Fibroblast of skin of abdomen (primary cell): ENCODE data around the gene NIM1K.
"Not testable (repeated sequence)": the region's sequence is repeated elsewhere in the genome, so short reads cannot be mapped to it uniquely, and the experiment has no call there.

Source experiments
- DNase-seq: peaks from one replicate; pipeline ENCODE4 v3.0.0-alpha.2; 2013

The NIM1K gene

DNA sequence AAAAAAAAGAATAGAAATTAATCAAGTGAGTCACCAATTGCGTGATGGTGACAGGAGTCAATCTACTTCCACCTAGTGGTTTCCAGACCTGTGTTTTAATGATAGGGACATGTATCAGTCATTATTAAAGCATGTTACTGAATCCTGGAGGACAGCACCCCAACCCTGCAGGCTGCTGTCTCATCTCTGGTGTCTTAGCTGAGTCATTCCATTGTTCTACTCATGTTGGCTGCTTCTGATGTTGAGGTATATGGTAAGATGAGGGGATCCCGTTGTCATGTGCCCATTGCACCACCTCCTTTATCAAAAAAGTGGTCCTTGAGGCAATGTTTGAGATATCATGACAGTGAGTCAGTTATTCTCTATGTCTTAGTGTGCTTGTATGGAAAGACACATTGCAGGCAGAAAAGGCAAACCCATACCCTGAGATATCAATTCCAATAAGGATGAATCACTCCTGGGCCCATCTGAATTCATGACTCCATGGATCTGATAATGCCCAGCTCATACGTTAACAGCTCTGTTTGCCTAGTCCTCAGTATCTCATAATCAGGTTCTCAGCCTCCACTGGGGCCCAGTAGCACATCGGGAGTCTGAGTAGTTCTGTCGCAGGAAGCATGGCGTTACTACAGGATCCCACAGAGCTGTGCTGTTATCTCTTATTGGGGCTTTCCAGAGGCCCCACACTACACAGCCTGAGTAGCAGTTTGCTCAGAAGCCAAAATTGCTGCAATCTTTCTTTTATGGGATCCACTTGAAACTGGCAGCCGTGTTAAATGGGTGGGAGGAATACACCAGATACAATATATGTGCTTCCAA is 90.0 kb downstream of the NIM1K start:
- peak; percentile 16 for DNase-seq

DNA sequence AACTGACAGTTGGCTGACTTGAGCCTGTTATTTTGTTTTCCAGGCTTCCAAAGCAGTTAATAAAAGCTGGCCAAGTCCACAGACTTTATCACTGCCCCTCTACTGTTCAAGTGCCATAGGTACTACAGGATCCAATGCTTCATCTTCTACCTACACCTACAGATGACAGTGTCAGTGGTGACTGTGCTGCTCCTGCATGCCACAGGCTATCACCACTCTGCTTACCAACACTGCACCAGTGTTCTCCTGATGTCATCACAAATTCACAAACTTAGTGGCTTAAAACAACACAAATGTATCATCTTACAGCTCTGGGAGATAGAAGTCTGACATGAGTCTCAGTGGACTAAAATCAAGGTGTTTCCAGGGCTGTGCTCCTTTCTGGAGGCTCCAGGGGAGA is 94.6 kb downstream of the NIM1K start:
- no peak for DNase-seq

DNA sequence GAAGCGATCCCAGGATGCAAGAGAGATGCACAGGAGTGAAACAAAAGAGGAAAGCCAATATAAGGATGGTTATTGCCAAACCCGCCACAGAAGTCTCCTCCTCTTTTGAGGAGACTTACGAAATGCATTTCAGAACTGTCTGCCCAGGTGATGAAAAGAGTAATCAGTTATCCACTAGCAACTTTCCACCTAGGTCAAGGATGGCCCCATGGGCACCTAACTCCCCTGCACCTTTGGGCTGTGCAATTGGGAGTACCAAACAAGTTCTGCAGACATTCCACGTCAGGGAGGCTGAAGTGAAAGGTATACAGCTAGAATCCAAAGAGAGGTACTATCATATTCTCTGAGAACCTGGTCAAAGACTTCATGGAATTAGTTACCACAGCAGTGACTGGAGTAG is 95.5 kb downstream of the NIM1K start:
- no peak for DNase-seq

DNA sequence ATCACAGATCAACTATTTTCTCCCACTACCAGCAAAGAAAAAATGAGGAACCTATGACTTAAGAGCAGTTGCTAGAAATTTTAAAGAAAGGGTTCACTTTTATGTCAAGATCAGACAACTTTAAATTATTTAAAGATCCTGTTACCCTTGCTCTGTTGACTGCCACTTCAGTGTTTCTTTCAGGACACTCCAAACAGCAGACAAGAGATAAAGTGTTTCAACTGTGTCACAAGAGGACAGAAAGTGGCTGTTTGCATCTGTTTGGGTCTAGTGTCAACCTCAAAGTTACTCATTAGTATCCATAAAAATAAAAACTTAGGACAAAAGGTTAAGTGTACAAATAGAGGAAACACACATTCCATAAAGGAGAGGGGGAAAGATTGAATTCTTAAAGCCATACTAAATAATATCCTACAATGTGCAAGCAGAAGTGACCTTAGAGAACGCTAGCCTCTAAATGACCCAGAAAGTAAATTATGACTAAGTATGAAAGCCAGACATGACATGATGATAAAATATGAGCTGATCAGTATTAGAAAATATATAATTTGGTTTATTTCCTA is 96.3 kb downstream of the NIM1K start:
- DNase-seq = no peak

DNA sequence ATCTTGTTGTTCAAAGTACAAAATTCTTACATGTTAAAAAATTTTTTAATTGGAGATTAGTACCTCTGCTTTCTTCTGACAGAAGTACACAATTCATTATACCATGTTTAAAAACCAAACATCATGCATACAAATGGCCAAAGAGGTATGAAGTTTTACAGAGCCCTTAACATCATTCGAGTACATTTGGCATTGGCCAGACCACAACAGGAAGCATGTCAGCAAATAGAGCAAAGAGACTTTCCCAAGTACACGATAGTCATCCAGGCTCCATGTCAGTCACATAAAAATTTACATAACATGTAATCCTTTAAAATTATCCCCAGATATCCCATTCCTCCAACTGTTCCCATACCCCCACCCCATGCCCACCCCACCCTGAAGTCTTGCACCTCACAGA is 98.7 kb downstream of the NIM1K start:
- no peak for DNase-seq

DNA sequence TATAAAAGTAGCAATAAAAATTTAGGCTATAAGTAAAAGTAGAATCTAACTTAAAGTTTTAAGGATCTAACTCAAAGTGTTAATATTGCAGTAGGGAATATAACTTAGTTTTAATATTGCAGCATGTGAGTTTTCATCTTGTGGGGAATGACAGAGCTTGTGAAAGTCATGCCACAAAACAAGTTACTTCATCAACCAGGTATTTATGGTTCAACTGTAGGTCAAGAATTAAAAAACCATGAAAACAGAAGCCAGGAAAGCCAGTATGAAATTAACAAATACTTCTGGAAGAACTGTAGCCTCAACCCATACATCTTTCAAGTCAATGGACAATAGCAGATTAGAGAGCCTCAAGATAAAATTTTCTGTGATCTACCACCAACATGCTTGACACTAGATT is 102.2 kb downstream of the NIM1K start:
- DNase-seq = peak; percentile 54

DNA sequence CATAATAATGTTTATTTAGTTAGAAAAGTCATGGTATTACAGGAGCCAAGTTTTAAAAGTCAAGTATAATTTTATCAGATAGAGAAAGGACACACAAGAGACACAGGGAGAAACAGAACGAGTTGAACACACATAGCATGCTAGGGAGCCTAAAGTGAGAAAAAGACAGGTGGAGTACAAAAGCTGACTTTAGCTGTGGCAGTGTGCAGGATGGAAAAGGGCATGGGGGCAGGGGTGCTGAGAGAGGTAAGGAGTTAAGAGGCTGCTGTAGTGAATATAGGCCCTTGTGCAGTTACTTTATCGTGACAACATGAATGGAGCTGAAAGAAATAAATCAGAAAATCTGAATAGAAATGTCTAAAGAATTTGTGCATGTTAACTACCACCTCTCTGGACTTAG is 103.2 kb downstream of the NIM1K start:
- DNase-seq = no peak

DNA sequence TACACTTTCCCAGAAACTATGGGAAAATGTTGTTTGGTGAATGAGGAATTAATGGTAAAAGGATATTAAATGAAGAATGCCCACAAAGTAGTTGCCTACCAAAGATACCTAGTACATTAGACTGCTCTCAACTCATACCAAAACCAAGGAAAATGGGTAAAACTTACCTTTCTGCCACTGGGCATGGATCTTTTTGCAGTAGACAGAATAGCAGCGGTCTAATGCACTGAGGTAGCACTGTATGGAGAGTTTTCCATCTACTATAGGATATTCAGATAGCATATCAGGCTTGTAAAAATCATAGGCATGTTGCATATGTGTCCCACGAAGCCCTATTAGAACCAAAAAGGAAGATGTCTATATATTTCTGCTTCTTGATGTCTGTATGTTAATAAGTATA is 104.8 kb downstream of the NIM1K start:
- DNase-seq = no peak

DNA sequence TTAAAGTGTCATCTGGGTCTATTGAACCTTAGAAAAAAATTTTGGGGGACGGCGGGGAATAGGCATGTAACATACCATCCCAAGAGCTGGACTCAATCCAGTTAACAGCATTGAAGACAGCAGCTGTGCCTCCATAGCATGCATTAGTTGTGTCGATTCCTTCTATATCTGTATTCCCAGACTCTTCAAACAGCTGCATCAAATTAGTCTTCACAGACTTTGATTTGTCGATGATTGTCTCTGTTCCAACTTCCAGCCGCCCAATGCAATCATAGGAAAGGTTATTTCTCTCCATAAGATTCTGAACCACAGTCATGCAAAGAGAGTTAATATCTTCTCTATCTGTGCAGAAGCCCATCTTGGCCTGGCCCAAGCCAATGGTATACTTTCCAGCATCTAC is 106.4 kb downstream of the NIM1K start:
- peak; percentile 45 for DNase-seq

DNA sequence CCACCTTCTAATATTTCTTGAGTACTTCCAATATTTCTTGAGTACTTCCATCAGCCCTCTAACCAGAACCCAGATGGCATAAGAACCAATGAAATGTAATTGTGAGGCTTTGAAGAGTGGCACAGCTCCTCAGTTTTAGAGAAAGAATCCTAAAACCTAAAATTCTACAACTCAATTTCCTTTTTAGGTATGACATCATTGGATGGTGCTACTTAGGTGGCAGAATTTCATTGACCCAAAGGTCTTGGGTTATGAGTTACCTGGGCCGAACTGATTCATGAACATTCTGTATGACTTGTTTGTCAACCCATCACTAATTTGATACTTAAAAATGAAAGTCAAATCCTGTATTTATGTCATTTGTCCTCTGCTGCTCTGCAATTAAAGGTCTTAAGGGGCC is 108.1 kb downstream of the NIM1K start:
- no peak for DNase-seq

DNA sequence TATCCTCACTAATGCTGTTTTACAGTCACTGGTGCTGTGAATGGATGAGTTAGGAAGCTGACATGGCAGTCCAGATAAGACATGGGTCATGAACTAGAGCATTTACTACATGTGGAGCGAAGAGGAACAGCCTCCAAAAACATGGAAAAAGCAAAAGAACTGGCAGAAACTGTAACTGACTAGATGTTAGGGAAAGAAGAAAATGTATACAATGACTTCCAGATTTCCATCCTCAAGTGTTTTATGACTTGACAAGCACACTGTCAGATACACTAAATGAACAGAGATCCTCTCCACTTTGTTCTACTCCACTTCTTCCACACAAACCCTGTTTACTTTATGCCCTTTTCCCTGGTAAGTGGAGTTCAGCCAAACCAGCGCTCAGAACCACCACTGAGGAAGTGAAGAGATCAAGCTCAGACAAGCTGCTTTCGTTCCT is 109.6 kb downstream of the NIM1K start:
- DNase-seq = no peak

DNA sequence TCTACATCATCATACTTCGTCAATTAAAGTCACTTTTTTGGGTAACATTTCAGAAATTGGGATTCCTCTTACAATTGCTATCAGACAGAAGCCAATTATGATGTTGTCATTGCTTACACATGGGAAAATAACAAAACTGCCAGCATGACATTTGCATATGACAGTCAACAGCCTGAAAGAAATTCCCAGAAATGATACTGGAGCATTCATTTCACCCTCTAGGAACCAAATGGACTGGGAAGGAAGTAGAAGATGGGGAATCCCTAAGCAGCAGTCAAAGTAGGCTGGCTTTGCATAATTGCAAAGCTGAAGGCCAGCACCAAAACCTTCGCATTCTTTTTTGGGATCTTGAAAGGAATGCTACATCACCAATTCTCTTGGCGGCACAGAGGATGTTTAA is 110.5 kb downstream of the NIM1K start:
- no peak for DNase-seq

DNA sequence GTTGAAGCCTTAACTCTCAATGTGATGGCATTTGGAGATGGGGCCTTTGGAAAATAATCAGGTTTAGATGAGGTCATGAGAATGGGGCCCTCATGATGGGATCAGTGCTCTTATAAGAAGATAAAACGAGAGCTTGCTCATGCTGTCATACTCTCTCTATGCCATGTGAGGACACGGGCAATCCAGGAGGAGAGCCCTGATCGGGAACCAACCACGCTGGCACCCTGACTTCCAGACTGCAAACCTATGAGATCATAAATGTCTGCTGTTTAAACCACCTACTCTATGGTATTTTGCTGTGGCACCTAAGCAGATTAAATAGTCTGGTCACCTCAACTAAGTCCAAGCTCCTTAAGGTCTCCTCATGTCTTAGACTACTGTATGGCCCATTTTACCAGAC is 111.2 kb downstream of the NIM1K start:
- DNase-seq = no peak

DNA sequence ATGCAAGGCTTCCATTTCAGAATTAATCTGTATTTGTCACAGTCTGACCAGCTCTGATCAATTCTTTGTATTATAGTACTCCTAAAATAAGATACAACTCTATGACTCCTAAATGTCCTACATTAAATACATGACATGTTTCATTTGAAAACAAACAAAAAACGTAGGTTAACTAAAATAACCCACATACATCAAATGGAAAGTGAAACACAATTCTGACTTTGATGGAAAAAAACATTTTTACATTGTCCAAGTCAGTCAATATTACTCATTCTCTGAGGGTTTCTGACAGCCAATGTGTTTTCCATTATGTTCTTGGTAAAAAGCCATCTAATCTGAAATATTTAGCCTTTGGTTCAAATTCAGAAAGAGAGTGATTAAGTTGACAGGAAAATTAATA is 112.5 kb downstream of the NIM1K start:
- peak; percentile 52 for DNase-seq

DNA sequence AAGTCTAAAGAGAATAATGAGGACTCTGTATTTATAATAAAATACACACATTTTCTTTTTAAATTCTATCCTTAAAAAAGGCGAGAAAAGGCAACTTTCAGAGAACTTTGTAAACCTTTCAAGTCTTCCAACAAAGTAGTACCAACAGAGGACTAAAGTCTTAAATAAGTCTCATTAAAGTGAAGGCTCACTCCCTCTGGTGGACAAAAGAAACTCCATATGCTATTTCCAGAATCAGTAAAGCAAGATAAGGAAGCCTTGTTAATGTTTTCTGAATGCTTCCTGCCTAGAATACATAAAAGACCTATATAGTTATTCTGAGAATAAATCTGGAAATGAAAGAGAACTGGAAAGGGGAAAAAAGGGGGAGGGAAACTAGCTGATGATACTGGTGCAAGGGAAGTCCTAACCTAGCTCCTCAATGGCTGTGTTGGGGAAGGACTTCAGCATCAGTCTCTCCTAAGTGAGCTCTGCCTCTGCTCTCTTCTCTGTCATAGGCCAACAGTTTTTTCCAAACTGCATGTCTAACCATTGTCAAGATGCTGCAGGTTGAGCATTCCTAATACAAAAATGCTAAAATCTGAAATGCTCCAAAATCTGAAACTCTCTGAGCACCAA is 114.0 kb downstream of the NIM1K start:
- DNase-seq = peak; percentile 60

DNA sequence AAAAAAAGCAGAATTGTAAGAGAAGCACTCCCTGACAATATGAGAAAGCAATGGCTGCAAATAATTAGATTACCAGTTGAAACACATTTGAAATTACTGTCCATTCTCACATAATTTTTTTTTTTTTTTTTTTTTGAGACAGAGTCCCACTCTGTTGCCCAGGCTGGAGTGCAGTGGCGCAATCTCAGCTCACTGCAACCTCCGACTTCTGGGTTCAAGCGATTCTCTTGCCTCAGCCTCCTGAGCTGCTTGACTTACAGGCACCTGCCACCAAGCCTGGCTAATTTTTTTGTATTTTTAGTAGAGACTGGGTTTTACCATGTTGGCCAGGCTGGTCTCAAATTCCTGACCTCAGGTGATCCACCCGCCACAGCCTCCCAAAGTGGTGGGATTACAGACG is 114.9 kb downstream of the NIM1K start:
- not testable (repeated sequence) for DNase-seq

DNA sequence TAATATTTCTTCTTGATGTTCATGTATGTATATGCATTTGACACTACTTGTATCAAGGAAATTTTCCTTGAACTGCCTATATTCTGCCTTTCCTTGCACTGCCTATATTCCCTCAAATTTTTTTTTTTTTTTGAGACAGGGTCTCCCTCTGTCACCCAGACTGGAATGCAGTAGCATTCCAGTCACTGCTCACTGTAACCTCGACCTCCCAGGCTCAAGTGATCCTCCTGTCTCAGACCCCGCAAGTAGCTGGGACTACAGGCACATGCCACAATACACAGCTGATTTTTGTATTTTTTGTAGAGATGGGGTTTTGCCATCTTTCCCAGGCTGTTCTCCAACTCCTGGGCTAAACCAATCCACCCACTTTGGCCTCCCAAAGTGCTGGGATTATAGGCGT is 117.1 kb downstream of the NIM1K start:
- DNase-seq = no peak

DNA sequence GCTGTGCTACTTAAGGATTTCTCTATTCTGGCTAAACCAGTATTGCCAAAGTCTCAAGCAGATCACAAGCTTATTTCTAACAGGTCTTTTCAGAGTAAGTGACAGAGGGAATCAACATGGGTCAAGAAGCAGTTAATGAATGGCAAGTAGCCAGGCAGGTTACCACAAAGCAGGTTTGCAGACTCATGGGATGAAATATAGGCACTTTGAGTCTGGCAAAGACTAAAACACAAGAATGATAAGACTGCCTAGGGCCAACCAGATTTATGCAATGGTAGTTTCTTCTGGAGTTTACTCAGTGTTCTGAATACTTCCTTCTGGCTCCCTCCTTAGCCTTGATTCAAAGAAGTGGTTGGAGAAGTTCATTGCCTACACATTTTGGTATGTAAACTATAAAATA is 117.6 kb downstream of the NIM1K start:
- DNase-seq = no peak

DNA sequence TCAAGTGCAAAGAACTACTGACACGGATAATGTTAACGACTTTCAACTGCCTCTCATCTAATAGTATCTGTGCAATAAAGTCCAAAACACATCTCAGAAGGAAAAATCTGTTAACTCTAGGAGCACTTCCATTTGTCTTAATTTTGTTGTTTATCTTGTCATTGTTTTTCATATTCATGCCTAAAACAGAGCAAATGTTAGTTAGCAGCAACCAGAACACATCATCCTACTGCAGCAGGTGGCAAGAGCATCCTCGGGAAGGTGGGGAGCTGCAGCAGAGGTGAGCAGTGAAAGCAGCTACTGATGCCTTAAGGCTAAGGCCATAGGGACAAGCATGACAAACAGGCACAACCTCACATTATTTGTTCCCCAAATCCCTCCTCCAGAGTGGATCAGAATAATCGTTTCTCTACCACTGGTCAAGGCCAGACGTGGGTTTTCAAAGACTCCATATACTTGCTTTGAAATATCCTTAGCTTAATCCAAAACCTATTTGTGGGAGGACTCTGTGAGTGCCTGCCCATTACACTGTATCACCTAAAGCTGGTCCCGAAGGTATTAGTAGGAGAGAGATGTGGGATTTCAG is 120.1 kb downstream of the NIM1K start:
- DNase-seq = no peak

DNA sequence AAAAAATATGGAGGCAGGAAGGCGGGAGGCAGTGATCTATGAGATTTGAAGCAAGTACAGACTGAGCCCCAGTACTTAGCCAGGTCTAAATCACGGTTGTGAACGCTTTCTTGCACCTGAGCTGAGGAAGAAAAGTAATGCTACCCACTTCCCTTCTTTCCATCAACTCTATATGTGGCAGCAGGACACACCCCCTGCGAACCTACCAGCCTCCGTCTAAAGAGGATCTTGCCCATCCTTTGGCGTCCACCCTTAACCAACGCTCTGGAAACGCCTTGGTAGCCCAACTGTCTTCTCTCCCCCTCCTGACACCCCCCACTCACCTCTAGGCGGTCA is 120.6 kb downstream of the NIM1K start:
- DNase-seq = no peak

DNA sequence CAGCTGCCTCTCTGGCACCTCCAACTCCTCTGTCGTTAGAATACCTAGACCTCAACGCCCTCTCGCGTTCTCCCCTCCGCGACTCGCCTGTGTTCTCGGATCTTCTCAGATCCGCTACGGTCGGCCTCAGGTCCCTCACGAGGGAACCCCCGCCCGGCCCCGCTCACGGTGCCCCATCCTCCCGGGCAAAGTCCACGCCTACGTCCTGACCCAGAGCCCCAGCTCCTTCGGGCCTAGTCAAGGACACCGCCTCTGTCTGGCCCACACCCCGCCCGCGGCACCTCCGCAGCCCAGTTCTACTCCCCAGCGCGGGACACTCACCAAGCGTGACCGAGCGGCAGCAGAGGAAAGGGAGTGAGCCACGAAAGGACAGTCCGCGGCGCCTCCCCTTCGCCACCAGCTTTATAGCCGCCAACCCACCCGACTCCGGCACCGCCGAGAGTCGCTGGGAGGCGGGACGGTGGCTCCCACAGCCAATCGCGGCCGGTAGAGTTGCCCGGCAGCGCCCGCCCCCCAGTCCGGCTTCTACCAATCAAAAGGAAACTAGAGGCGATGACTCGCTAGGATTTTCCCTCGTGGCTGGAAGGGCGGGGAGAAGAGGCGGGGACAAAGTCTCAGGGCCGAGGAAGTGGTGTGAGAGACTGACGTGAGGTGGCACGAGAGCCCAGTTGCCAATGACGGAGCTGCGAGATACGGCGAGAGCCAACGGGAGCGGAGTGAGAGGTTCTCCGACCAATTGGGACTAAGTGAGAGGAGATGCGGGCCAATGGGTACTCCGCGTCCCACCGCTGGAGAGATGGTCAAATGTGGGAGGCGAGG is 121.2 kb downstream of the NIM1K start, which contains the start of gene HMGCS1:
HMGCS1 (minus strand) TSS at position 378 of the 819 bp plus-strand sequence. CDS start 14,447 bp downstream, outside the sequence.
- peak; percentile 100 for DNase-seq

DNA sequence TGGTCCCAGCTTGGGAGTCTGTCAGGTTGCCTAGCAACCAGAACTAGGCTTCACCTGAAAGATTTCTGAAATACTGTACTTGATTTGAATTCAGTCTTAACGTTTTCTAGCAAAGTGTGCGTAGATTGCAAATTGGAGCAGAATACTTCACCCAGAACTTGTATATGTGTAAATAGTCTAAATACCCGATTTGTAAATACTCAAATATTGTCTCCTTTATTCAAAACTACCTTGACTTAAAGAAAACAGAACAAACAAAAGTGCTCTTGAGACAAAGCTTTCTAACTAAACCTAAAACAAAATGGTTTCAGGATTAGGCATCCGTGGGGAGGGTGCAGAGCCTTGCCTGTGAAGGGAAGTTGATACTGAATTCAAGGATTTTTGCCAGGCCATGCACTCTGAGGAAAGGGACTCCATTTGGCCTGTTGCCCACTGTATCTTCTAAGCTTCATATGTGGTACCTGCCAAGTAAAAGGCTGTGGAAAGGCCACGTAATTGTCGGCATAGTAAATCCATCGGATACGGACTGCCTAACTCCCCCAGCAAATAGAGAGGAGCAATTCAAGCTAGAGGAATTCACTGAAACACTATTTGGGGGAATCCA is 121.9 kb downstream of the NIM1K start:
- DNase-seq = no peak
